Upper lobe of left lung (tissue), 6 donors: ENCODE data around the gene ATP2B2. TPM values are rescaled to one million over a fixed set of nuclear protein-coding genes. Genes with fewer than 3 reads are reported as not detected.

ENCODE experiments used
- ATAC-seq, 2 donors: fragments of 200-7000 bp; cut with Tn5 transposase; one replicate each; pipeline ENCODE4 v1.9.1; 2022; ENCODE audit warnings: mild to moderate bottlenecking in 2 of 2, moderate library complexity in 2 of 2; ENCODE audit not compliant: low FRiP score in 2 of 2
- DNase-seq, 2 donors: peaks; one replicate each; pipeline ENCODE4 v3.0.0-alpha.2; 2019 to 2020
- H3K27ac ChIP-seq, 4 donors: fragments of 200-600 bp; sonication (generic); one replicate each; pipeline ENCODE4 v1.5.1; 2016 to 2019
- H3K27me3 ChIP-seq, 4 donors: fragments of 200-600 bp; sonication (generic); one replicate each; pipeline ENCODE4 v1.5.1; 2017 to 2019
- H3K36me3 ChIP-seq, 4 donors: fragments of 200-600 bp; sonication (generic); one replicate each; pipeline ENCODE4 v1.5.1; 2016 to 2019
- H3K4me1 ChIP-seq, 4 donors: fragments of 200-600 bp; sonication (generic); one replicate each; pipeline ENCODE4 v1.5.1; 2018 to 2019
- H3K4me3 ChIP-seq, 4 donors: fragments of 200-600 bp; sonication (generic); one replicate each; pipeline ENCODE4 v1.5.1; 2017 to 2019; ENCODE audit warnings: mild to moderate bottlenecking in 2 of 4, moderate library complexity in 1 of 4
- H3K9me3 ChIP-seq, 4 donors: fragments of 200-600 bp; sonication (generic); one replicate each; pipeline ENCODE4 v1.5.1; 2018 to 2019
- EP300 ChIP-seq, 4 donors: sonication (generic); formaldehyde crosslinking; IDR thresholded peaks; one replicate each; pipeline ENCODE4 v1.5.1; 2017; ENCODE audit warnings: antibody characterized with exemption in 4 of 4, control low read depth in 2 of 4
- POLR2A ChIP-seq, 4 donors: fragments of 450-650 bp; IDR thresholded peaks; one replicate each; pipeline ENCODE4 v1.5.1; 2016 to 2017; ENCODE audit warnings: antibody characterized with exemption in 4 of 4, mild to moderate bottlenecking in 2 of 4
- POLR2AphosphoS5 ChIP-seq, 2 donors: sonication (generic); formaldehyde crosslinking; IDR thresholded peaks; one replicate each; pipeline ENCODE4 v1.5.1; 2017; ENCODE audit warnings: antibody characterized with exemption in 2 of 2
- WGBS, 2 donors: methylation state at CpG; one replicate each; pipeline ENCODE4 v1.1.5; 2017 to 2018; 5-methylcytosine and 5-hydroxymethylcytosine counted together
- total RNA-seq, 6 donors: library from RNA; depleted of rRNA in 4 of 6; stranded (reverse); fragments of >200 nt in 4 of 6; gene quantifications; one replicate each; pipeline versions ENCODE4 v1.1.0 to v1.2.1, GENCODE V29; 2016 to 2021
- TF ChIP-seq, protein P1 (sequence below), 6 experiments: fragments of 450-650 bp in 4 of 6; fragments of 200-600 bp in 2 of 6; sonication (generic) in 2 of 6; IDR thresholded peaks; one replicate each; pipeline ENCODE4 v1.5.1; 2016 to 2019; ENCODE audit warnings: antibody characterized with exemption in 6 of 6
- donor health status: DM: no; HTN: no; CAD: no; lungs with moderate emphysema.
- donor health status: DM: no; HTN: yes; CAD: no; lungs with severe emphysema.

Gene ATP2B2
- total RNA-seq, 6 donors from 2014 or later, result 0.13 to 0.30 TPM; not detected in 4

DNA sequence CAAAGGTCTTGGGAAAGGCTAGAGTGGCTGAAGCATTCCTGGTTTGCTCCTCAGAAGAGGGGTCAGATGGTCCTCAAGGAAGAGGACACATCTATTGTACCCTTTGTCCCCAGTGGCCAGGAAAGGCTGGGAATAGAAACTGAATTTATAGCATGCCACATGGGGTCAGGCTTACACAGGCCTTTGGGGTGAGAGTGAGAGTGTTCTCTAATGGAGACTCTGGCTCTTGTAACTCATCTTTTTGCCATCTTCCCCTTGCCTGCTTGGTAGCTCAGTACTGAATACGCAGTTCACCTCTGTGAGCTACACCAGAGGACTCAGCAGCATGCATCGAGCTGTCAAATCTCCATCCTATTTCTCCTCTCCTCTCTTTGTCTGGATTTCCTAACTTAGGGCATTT lies 87.5 kb downstream of the ATP2B2 start:
- no peaks in the 10 kb centered on the region for H3K9me3 ChIP-seq
- DNase-seq, result no peak
- no peak overlapping the region for H3K4me3 ChIP-seq
- H3K27me3 ChIP-seq, result no peaks in the 10 kb centered on the region
- H3K27ac ChIP-seq, result no peak overlapping the region
- H3K4me1 ChIP-seq, result no peaks in the 10 kb centered on the region
- 90 to 95% methylated on average over 2 of the region's 2 CpGs for WGBS, 2 donors
- H3K36me3 ChIP-seq, result no peaks in the 10 kb centered on the region
- TF ChIP-seq, protein P1, sequence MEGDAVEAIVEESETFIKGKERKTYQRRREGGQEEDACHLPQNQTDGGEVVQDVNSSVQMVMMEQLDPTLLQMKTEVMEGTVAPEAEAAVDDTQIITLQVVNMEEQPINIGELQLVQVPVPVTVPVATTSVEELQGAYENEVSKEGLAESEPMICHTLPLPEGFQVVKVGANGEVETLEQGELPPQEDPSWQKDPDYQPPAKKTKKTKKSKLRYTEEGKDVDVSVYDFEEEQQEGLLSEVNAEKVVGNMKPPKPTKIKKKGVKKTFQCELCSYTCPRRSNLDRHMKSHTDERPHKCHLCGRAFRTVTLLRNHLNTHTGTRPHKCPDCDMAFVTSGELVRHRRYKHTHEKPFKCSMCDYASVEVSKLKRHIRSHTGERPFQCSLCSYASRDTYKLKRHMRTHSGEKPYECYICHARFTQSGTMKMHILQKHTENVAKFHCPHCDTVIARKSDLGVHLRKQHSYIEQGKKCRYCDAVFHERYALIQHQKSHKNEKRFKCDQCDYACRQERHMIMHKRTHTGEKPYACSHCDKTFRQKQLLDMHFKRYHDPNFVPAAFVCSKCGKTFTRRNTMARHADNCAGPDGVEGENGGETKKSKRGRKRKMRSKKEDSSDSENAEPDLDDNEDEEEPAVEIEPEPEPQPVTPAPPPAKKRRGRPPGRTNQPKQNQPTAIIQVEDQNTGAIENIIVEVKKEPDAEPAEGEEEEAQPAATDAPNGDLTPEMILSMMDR (IDR thresholded peaks at IDR 0.05), result no peak
- no peak for TF ChIP-seq POLR2A (IDR thresholded peaks at IDR 0.05)
- TF ChIP-seq EP300 (IDR thresholded peaks at IDR 0.05), result no peak
- TF ChIP-seq POLR2AphosphoS5 (IDR thresholded peaks at IDR 0.05), result no peak
- ATAC-seq, result no peak

DNA sequence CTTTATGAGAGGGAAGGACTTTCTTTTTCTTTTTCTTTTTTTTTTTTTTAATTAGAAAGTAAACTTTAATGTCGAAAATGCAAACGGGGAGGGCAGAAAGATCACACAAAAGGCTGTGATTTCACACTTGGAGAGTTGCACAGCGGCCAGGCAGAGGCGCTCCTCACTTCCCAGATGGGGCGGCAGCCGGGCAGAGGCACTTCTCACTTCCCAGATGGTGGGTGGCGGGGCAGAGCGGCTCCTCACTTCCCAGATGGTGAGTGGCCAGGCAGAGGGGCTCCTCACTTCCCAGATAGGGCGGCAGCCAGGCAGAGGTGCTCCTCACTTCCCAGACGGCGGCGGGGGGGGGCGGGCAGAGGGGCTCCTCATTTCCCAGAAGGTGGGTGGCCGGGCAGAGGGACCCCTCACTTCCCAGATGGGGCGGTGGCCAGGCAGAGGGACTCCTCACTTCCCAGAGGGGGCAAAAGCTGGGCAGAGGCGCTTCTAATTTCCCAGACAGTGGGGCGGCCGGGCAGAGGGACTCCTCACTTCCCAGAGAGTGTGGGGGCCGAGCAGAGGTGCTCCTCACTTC lies 88.6 kb downstream of the ATP2B2 start:
- no peaks in the 10 kb centered on the region for H3K4me1 ChIP-seq
- H3K27ac ChIP-seq, result no peak overlapping the region
- no peaks in the 10 kb centered on the region for H3K27me3 ChIP-seq
- no peaks in the 10 kb centered on the region for H3K9me3 ChIP-seq
- ATAC-seq, result no peak
- TF ChIP-seq EP300 (IDR thresholded peaks at IDR 0.05), result no peak
- TF ChIP-seq POLR2A (IDR thresholded peaks at IDR 0.05), result no peak
- H3K36me3 ChIP-seq, result no peaks in the 10 kb centered on the region
- WGBS, 2 donors, result 42 to 60% methylated on average over 8 to 17 of the region's 19 CpGs
- no peak overlapping the region for H3K4me3 ChIP-seq
- DNase-seq, result no peak

DNA sequence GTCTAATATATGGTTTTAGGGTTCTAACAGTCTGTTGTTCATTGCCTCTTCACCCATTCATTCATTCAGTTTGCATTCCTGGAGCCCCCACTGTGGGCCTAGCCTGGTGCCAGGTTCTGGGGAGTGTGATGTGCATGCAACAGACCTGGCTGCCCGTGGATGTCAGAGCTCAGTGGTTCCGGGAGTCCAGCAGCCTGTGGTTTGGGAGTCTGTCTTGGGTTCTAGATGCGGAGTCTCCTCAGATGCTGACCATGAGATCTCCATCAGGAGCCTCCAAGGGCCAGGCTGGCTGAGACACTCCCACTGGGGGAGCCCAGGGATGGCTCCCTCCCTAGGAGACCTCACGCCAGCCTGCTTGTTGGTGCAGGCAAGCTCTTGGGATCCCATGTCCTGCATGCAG lies 92.3 kb downstream of the ATP2B2 start:
- DNase-seq (no peak), ATAC-seq (no peak)
- no peak for TF ChIP-seq POLR2A (IDR thresholded peaks at IDR 0.05)
- no peak for TF ChIP-seq EP300 (IDR thresholded peaks at IDR 0.05)
- no peak for TF ChIP-seq POLR2AphosphoS5 (IDR thresholded peaks at IDR 0.05)
- TF ChIP-seq, protein P1 (IDR thresholded peaks at IDR 0.05), result no peak
- 90 to 95% methylated on average over 2 of the region's 4 CpGs for WGBS, 2 donors
- H3K36me3 ChIP-seq, result no peaks in the 10 kb centered on the region
- no peak overlapping the region for H3K4me3 ChIP-seq
- no peak overlapping the region for H3K27ac ChIP-seq
- H3K9me3 ChIP-seq, result no peaks in the 10 kb centered on the region
- H3K4me1 ChIP-seq, result no peaks in the 10 kb centered on the region
- no peaks in the 10 kb centered on the region for H3K27me3 ChIP-seq

DNA sequence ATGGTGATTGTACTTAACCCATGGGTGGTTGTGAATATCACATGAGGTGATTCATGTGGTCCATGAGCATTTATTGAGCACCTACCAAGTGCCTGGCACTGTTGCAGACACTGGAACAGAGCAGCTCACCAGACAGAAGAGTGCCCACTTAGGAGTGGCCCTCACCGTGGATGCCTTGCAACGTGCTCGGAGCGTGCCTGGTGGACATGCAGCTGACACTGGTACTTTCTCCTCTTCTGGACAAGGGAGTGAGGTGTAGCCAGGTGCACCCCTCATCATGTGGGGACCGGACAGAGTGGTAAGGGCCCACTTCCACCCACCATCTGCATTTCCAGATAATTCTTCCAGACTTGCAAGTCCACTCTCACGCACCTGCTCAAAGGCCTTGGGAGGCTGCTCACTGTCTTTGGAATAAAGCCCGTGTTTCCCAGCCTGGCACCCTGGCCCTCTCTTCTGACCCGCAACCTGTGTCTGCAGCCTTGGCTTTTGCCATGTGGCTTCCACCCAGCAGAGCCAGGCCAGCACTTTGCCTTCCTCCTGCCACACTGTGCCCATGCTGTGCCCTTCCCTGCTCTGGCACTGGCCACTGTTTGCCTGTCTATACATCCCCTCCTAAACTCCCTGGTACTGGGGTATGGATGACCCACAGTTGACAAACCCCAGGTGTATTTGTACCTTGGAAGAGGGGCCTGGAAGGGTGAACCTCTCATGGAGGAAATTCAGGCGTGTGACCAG lies 93.6 kb downstream of the ATP2B2 start:
- no peaks in the 10 kb centered on the region for H3K9me3 ChIP-seq
- DNase-seq (no peak), ATAC-seq (peak in 1 of 2 donors; percentile 15)
- no peaks in the 10 kb centered on the region for H3K36me3 ChIP-seq
- no peak for TF ChIP-seq POLR2AphosphoS5 (IDR thresholded peaks at IDR 0.05)
- TF ChIP-seq POLR2A (IDR thresholded peaks at IDR 0.05), result no peak
- TF ChIP-seq, protein P1 (IDR thresholded peaks at IDR 0.05), result no peak
- TF ChIP-seq EP300 (IDR thresholded peaks at IDR 0.05), result no peak
- no peaks in the 10 kb centered on the region for H3K27me3 ChIP-seq
- H3K4me1 ChIP-seq, result no peaks in the 10 kb centered on the region
- WGBS, 2 donors, result 88 to 92% methylated on average over 9 of the region's 9 CpGs
- no peak overlapping the region for H3K27ac ChIP-seq
- H3K4me3 ChIP-seq, result no peak overlapping the region

DNA sequence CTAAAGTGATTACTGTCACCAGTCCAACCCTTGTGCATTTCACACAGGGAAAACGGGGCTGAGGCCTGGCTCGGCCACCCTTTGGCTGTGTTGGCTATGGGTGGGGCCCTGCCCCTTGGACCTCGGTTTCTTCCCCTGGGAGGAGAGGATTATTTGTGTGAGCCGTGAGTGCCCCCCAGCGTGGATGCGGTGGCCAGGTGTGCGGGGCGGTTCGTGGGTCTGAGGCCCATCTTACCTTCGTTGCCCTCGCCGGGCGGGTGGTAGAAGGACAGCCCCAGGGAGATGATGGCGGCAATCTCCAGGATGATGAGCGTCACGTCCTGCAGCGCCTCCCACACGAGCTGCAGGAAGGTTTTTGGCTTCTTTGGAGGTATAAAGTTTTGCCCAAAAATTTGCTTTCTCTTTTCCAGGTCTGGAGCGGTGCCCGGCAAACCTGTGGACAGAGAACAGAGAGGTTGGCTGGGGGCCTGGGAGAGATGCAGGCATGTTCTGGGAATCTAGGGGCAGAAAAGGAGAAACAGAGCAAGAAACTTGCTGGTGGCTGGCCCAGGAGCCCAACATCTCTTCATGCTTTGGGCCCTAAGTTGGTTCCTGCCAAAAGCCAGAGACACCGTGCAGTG lies 94.9 kb downstream of the ATP2B2 start:
- Histone ChIP-seq H3K27ac (no peak overlapping the region), H3K4me1 (no peaks in the 10 kb centered on the region), H3K27me3 (no peaks in the 10 kb centered on the region), H3K36me3 (no peaks in the 10 kb centered on the region), H3K9me3 (no peaks in the 10 kb centered on the region), H3K4me3 (no peak overlapping the region)
- no peak for TF ChIP-seq EP300 (IDR thresholded peaks at IDR 0.05)
- TF ChIP-seq POLR2A (IDR thresholded peaks at IDR 0.05), result no peak
- TF ChIP-seq, protein P1 (IDR thresholded peaks at IDR 0.05), result no peak
- TF ChIP-seq POLR2AphosphoS5 (IDR thresholded peaks at IDR 0.05), result no peak
- ATAC-seq (no peak), DNase-seq (no peak)
- 82 to 88% methylated on average over 14 to 21 of the region's 21 CpGs for WGBS, 2 donors
